Right kidney (tissue), 9 donors: ENCODE measurements around the gene MIEF2.
"Not testable (repeated sequence)": the region's sequence is repeated elsewhere in the genome, so short reads cannot be mapped to it uniquely, and the experiment has no call there.

Source experiments
- DNase-seq: peaks from one replicate; pipeline ENCODE4 v3.0.0-alpha.2; 2016
- long read RNA-seq, 8 donors: transcript quantifications; one replicate each; lab custom pipeline, GENCODE V29; 2026

MIEF2 gene
- long read RNA-seq, donor 1, transcript MIEF2-201 (4 exons, 3,364 nt), result major isoform, 22 of 23 reads
- long read RNA-seq, donor 1, partial matches to known transcripts, result 0 of 23 reads
- long read RNA-seq, donor 1, other reads (novel, unspliced or antisense), result 0 of 23 reads
- long read RNA-seq, donor 2, partial matches to known transcripts, result 0 of 5 reads
- long read RNA-seq, donor 2, other reads (novel, unspliced or antisense), result 0 of 5 reads
- long read RNA-seq, donor 3, partial matches to known transcripts, result 0 of 5 reads
- long read RNA-seq, donor 3, other reads (novel, unspliced or antisense), result 0 of 5 reads
- long read RNA-seq, donor 4, transcript MIEF2-201 (4 exons, 3,364 nt), result major isoform, 10 of 10 reads
- long read RNA-seq, donor 4, partial matches to known transcripts, result 0 of 10 reads
- long read RNA-seq, donor 4, other reads (novel, unspliced or antisense), result 0 of 10 reads
- long read RNA-seq, donor 5, transcript MIEF2-201 (4 exons, 3,364 nt), result major isoform, 6 of 6 reads
- long read RNA-seq, donor 5, partial matches to known transcripts, result 0 of 6 reads
- long read RNA-seq, donor 5, other reads (novel, unspliced or antisense), result 0 of 6 reads
- long read RNA-seq, donor 6, transcript MIEF2-201 (4 exons, 3,364 nt), result major isoform, 9 of 10 reads
- long read RNA-seq, donor 6, partial matches to known transcripts, result 0 of 10 reads
- long read RNA-seq, donor 6, other reads (novel, unspliced or antisense), result 0 of 10 reads
- long read RNA-seq, donor 7, result 0 reads
- long read RNA-seq, donor 8, partial matches to known transcripts, result 0 of 4 reads
- long read RNA-seq, donor 8, other reads (novel, unspliced or antisense), result 0 of 4 reads

GRCh38 chr17:18260332-18261145, at the start of gene MIEF2:
Gene MIEF2, plus strand, starts transcription at chr17:18260662. Its CDS starts 2,059 bp downstream, at chr17:18262721.
- DNase-seq, result peak; percentile 94

GRCh38 chr17:18213666-18214270, 46.7 kb upstream of the MIEF2 start:
- DNase-seq, result no peak

- DNase-seq, result not testable (repeated sequence)
These were observed 43.6 kb upstream of the MIEF2 start for GRCh38 chr17:18216906-18217305.

GRCh38 chr17:18217412-18218015, 42.9 kb upstream of the MIEF2 start:
- peak; percentile 53 for DNase-seq

GRCh38 chr17:18218756-18219415, 41.6 kb upstream of the MIEF2 start:
- no peak for DNase-seq

- DNase-seq, result no peak
These were observed 36.4 kb upstream of the MIEF2 start for GRCh38 chr17:18224053-18224386.

- peak; percentile 37 for DNase-seq
These were observed 35.9 kb upstream of the MIEF2 start for GRCh38 chr17:18224387-18225120.

GRCh38 chr17:18225121-18225641, 35.3 kb upstream of the MIEF2 start, which contains the start of gene LLGL1:
Gene LLGL1, plus strand, starts transcription at chr17:18225635. Its CDS starts 48 bp downstream, at chr17:18225683.
- peak; percentile 75 for DNase-seq

GRCh38 chr17:18225642-18226283, 34.7 kb upstream of the MIEF2 start:
- peak; percentile 70 for DNase-seq

- DNase-seq, result no peak
These were observed 34.0 kb upstream of the MIEF2 start for GRCh38 chr17:18226284-18226945.

GRCh38 chr17:18227635-18228034, 32.8 kb upstream of the MIEF2 start:
- DNase-seq, result no peak

GRCh38 chr17:18228176-18228682, 32.2 kb upstream of the MIEF2 start:
- DNase-seq, result no peak

GRCh38 chr17:18229254-18229653, 31.2 kb upstream of the MIEF2 start:
- no peak for DNase-seq

- no peak for DNase-seq
These were observed 30.7 kb upstream of the MIEF2 start for GRCh38 chr17:18229771-18230170.

GRCh38 chr17:18230288-18231141, 29.9 kb upstream of the MIEF2 start:
- DNase-seq, result no peak

- DNase-seq, result no peak
These were observed 29.3 kb upstream of the MIEF2 start for GRCh38 chr17:18231164-18231563.

- no peak for DNase-seq
These were observed 26.5 kb upstream of the MIEF2 start for GRCh38 chr17:18233803-18234518.
